Stomach (tissue), 9 donors: Measurements from ENCODE around the gene FAU. TPM values are rescaled to one million over a fixed set of nuclear protein-coding genes. Genes with fewer than 3 reads are reported as not detected.

ENCODE experiments used
- DNase-seq, 2 donors: peaks; one replicate each; pipeline versions ENCODE4 v3.0.0 to v3.0.0-alpha.2; 2013 to 2019
- H3K27ac ChIP-seq, 5 donors: fragments of 200-600 bp in 4 of 5; sonication (generic) in 4 of 5; one replicate each; pipeline ENCODE4 v1.5.1; 2013 to 2019; ENCODE audit warnings: mild to moderate bottlenecking in 1 of 5, moderate library complexity in 1 of 5
- H3K27me3 ChIP-seq, 3 donors: fragments of 200-600 bp; sonication (generic); one replicate each; pipeline ENCODE4 v1.5.1; 2017 to 2019; ENCODE audit warnings: mixed run types in 1 of 3
- H3K36me3 ChIP-seq, 4 donors: fragments of 200-600 bp; sonication (generic); 1 replicate in 3 of 4; 2 replicates in 1 of 4; pipeline ENCODE4 v1.5.1; 2016 to 2019
- H3K4me1 ChIP-seq, 4 donors: fragments of 200-600 bp; sonication (generic); one replicate each; pipeline ENCODE4 v1.5.1; 2016 to 2019
- H3K4me3 ChIP-seq, 4 donors: fragments of 200-600 bp; sonication (generic) in 3 of 4; one replicate each; pipeline ENCODE4 v1.5.1; 2016 to 2019; ENCODE audit warnings: mild to moderate bottlenecking in 1 of 4
- H3K9me3 ChIP-seq, 4 donors: fragments of 200-600 bp; sonication (generic); one replicate each; pipeline ENCODE4 v1.5.1; 2016 to 2019
- CTCF ChIP-seq, 7 experiments: fragments of 450-650 bp in 4 of 7; fragments of 200-600 bp in 3 of 7; sonication (generic) in 3 of 7; IDR thresholded peaks; one replicate each; pipeline ENCODE4 v1.5.1; 2016 to 2019; ENCODE audit warnings: antibody characterized with exemption in 7 of 7, control low read depth in 2 of 7, mild to moderate bottlenecking in 1 of 7
- EP300 ChIP-seq: sonication (generic); formaldehyde crosslinking; IDR thresholded peaks from one replicate; pipeline ENCODE4 v1.6.1; 2017; ENCODE audit warnings: antibody characterized with exemption
- POLR2A ChIP-seq, 4 donors: fragments of 450-650 bp; IDR thresholded peaks; one replicate each; pipeline ENCODE4 v1.6.1; 2016; ENCODE audit warnings: antibody characterized with exemption in 4 of 4, control low read depth in 2 of 4, mild to moderate bottlenecking in 1 of 4, moderate library complexity in 1 of 4
- POLR2AphosphoS5 ChIP-seq, 3 donors: sonication (generic); formaldehyde crosslinking; IDR thresholded peaks; one replicate each; pipeline ENCODE4 v1.6.1; 2016; ENCODE audit warnings: antibody characterized with exemption in 3 of 3
- WGBS, 5 donors: extraction: QIAGEN DNeasy Blood & Tissue Kit in 3 of 5; methylation state at CpG; one replicate each; pipeline versions ENCODE4 v1.1.5 to v1.1.7; 2013 to 2018; 5-methylcytosine and 5-hydroxymethylcytosine counted together
- intact Hi-C: fragments of 100-400 bp; cut with DNase I; formaldehyde crosslinking; loops from one replicate; pipeline ENCODE4 v1.15.1; 2023; ENCODE audit warnings: low total_unique reads
- polyA plus RNA-seq, 3 donors: library from polyadenylated mRNA; stranded (reverse); fragments of 200-250 nt; gene quantifications; one replicate each; pipeline ENCODE4 v1.2.3, GENCODE V29; 2013
- total RNA-seq, 5 donors: library from RNA; depleted of rRNA; stranded (reverse); fragments of >200 nt; gene quantifications; one replicate each; pipeline versions ENCODE4 v1.1.0 to v1.2.3, GENCODE V29; 2014 to 2016
- donor health status: healthy with polysubstance abuse.
- donor health status: Bipolar disorder and iron deficiency.
- donor health status: healthy.

The FAU gene
- total and polyA plus RNA-seq, 8 donors: 456 to 1,872 (median 914) TPM

DNA sequence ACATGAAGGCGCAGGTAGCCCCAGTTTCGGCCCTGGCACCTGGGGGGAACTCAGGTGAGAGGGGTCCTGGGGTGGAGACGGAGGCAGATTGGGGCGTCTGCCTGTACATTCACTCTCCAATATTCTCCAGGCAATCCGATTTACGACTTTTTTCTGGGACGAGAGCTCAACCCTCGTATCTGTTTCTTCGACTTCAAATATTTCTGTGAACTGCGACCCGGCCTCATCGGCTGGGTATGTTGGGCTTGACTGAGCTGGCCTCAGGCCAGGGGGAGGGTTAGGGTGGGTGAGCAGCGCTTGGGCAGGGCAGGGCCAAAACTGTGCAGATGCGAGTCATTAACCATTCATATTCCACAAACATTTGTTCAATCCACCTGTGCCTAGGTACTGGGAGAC is 8.6 kb downstream of the FAU start:
- Histone ChIP-seq H3K36me3 (peaks cover 15 to 30% (median 28%) of the 10 kb centered on the region in 4 donors), H3K4me3 (peak overlapping the region; percentile 55 to 57 (median 57)), H3K27me3 (peaks cover 0 to 4% (median 0%) of the 10 kb centered on the region in 3 donors), H3K4me1 (peaks cover 46 to 75% (median 69%) of the 10 kb centered on the region in 4 donors), H3K27ac (peak overlapping the region in 4 of 5 donors; percentile 71 to 84 (median 75)), H3K9me3 (no peaks in the 10 kb centered on the region)
- DNase-seq: peak in 1 of 2 donors; percentile 67
- intact Hi-C loops: no loop called here
- 10 to 15% (median 12%) methylated on average over 14 of the region's 14 CpGs for WGBS, 5 donors
- TF ChIP-seq EP300: no peak
- TF ChIP-seq CTCF (IDR thresholded peaks at IDR 0.05): no peak
- no peak for TF ChIP-seq POLR2AphosphoS5 (IDR thresholded peaks at IDR 0.05)
- no peak for TF ChIP-seq POLR2A (IDR thresholded peaks at IDR 0.05)

DNA sequence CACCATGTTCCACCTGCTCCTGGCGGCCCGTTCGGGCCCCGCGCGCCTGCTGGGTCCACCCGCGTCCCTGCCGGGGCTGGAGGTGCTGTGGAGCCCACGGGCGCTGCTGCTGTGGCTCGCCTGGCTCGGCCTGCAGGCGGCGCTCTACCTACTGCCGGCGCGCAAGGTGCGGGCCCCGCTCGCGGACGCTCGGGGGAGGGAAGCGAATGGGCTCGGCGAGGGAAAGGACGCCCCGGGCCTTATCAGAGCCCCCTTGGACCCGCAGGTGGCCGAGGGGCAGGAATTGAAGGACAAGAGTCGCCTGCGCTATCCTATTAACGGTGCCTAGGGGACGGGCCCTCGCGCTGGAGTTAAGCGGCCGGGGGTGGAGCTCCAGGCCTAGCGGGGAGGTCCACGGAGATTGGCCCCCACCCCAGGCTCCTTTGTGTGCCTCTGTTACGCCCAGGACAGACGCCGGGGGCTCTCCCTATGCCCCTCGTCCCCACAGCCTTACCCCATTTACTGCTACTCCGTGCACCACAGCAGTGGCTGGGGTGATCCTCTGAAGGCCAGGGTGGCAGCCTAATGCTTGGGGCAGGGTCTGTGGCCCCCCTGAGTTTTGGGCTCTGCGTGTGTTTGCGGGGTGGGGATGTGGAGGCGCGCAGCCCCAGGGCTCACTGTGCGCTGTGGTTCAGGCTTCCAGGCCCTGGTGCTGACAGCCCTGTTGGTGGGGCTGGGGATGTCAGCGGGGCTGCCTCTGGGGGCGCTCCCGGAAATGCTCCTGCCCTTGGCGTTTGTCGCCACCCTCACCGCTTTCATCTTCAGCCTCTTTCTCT is 9.2 kb downstream of the FAU start:
- no peak for TF ChIP-seq EP300
- TF ChIP-seq POLR2A (IDR thresholded peaks at IDR 0.05): no peak
- peak in 5 of 7 experiments; percentile 44 to 95 (median 85) for TF ChIP-seq CTCF (IDR thresholded peaks at IDR 0.05)
- TF ChIP-seq POLR2AphosphoS5 (IDR thresholded peaks at IDR 0.05): peak in 2 of 3 donors; percentile 40 to 73
- intact Hi-C loops: no loop called here
- Histone ChIP-seq H3K4me3 (peak overlapping the region; percentile 55 to 57 (median 57)), H3K27ac (peak overlapping the region; percentile 71 to 84 (median 76)), H3K9me3 (no peaks in the 10 kb centered on the region), H3K4me1 (peaks cover 46 to 76% (median 69%) of the 10 kb centered on the region in 4 donors), H3K36me3 (peaks cover 21 to 34% (median 29%) of the 10 kb centered on the region in 4 donors), H3K27me3 (peaks cover 0 to 4% (median 0%) of the 10 kb centered on the region in 3 donors)
- 1 to 3% (median 1%) methylated on average over 15 to 57 of the region's 57 CpGs for WGBS, 5 donors
- DNase-seq: peak; percentile 75 to 89

DNA sequence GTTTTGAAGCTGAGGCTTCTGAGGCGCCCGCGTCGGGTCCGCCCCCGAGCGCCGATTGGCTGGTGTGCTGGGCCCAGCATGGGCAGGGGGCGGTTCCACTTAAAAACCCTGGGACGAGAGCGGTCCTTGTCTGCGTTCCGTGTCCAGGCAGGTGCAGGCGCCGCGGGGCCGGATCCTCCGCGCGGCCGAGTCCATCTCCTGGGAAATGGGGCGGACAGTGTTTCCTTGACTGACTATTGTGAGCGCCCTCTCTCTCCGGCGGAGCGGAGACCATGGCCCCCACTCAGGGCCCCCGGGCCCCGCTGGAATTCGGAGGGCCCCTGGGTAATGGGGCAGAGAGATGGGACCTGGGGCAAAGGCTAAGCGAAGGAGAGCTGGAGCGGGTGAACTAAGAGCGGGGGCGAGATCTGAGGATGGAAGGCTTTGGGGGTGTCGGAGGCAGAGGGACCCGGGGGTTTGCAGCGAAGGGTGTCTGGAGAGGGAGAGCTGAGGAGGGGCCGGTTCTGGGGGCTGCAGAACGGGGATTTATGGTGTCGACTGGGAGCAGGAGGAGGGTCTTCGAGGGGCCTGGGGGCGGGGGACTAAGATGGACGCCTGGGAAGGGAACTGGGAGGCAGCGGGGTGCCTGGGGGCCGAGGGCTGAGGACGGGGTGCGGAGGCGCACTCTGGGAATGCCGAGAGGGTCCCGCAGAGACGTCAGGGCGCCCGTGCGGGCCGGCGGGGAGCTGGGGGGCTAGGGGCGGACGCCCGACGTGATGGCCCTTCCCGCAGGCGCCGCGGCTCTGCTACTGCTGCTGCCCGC is 10.0 kb downstream of the FAU start, which contains the start of gene TM7SF2:
TSS of gene TM7SF2 (plus strand) at position 129 of the 802 bp plus-strand sequence. CDS start at position 273, 144 bp downstream.
- Histone ChIP-seq H3K27me3 (peaks cover 0 to 4% (median 0%) of the 10 kb centered on the region in 3 donors), H3K9me3 (no peaks in the 10 kb centered on the region), H3K4me3 (peak within 1 kb of the TSS; percentile 55 to 57 (median 57)), H3K27ac (peak within 1 kb of the TSS; percentile 71 to 84 (median 76)), H3K36me3 (peaks cover 24 to 42% (median 37%) of the 10 kb centered on the region in 4 donors), H3K4me1 (peaks cover 45 to 75% (median 69%) of the 10 kb centered on the region in 4 donors)
- DNase-seq: peak; percentile 98
- WGBS, 5 donors: 1 to 2% (median 1%) methylated on average over 33 to 64 of the region's 64 CpGs
- TF ChIP-seq EP300 (no peak), POLR2AphosphoS5 (IDR thresholded peaks at IDR 0.05) (peak; percentile 66 to 97 (median 97)), CTCF (IDR thresholded peaks at IDR 0.05) (peak in 1 of 7 experiments; percentile 14), POLR2A (IDR thresholded peaks at IDR 0.05) (peak in 2 of 4 donors; percentile 62 to 65)
- intact Hi-C loops: no loop called here
